Endothelial cell of umbilical vein (primary cell): ENCODE results near the gene SLC25A1. TPM values are rescaled to one million over a fixed set of nuclear protein-coding genes. Genes with fewer than 3 reads are reported as not detected.

ENCODE experiments used
- BruUV-seq: library from RNA; stranded (reverse); fragments of 400-500 nt; replicated peaks from 2 replicates; lab custom pipeline; 2021; lab: Mats Ljungman, UMichigan
- CTCF ChIA-PET: fragments of 300-600, 350-600 bp; sonication (Branson Sonifier 250); formaldehyde crosslinking; loops from one replicate; lab custom pipeline; 2021; ENCODE audit warnings: antibody characterized with exemption, inconsistent platforms; lab: Charles Lee
- POLR2A ChIA-PET: fragments of 300-600, 350-600 bp; sonication (Branson Sonifier 250); formaldehyde crosslinking; loops from one replicate; lab custom pipeline; 2021; ENCODE audit warnings: antibody characterized with exemption, inconsistent platforms; lab: Charles Lee
- DNase-seq: peaks from one replicate; pipeline ENCODE4 v3.0.0-alpha.2; 2011; ENCODE audit warnings: low read depth, low spot score
- FAIRE-seq: peaks from 2 replicates; lab custom pipeline; 2011; peaks lifted over from hg19 to GRCh38; lab: Jason Lieb, UNC
- H2AFZ ChIP-seq: 2 replicates; pipeline ENCODE4 v1.6.0; 2012; ENCODE audit warnings: low read depth, low read length, control low read depth, inconsistent platforms
- H3K27ac ChIP-seq: 2 replicates; pipeline ENCODE4 v1.5.1; 2011; ENCODE audit warnings: low read depth, mild to moderate bottlenecking, control low read depth, low read length, moderate library complexity; ENCODE audit not compliant: insufficient read depth
- H3K27me3 ChIP-seq, 2 experiments: 2 replicates each; pipeline versions ENCODE4 v1.6.0 to v1.6.1; 2011; ENCODE audit warnings: low read length in 2 of 2, mixed read lengths in 1 of 2; ENCODE audit not compliant: control insufficient read depth in 2 of 2, insufficient read depth in 2 of 2
- H3K36me3 ChIP-seq, 2 experiments: 2 replicates in 1 of 2; 3 replicates in 1 of 2; pipeline ENCODE4 v1.5.1; 2011; ENCODE audit warnings: low read length in 2 of 2, mild to moderate bottlenecking in 1 of 2, moderate library complexity in 1 of 2; ENCODE audit not compliant: control insufficient read depth in 2 of 2, insufficient read depth in 2 of 2; ENCODE audit errors: extremely low read depth in 1 of 2
- H3K4me1 ChIP-seq: 3 replicates; pipeline ENCODE4 v1.5.1; 2011; ENCODE audit warnings: mild to moderate bottlenecking, low read length; ENCODE audit not compliant: control insufficient read depth, insufficient read depth; ENCODE audit errors: extremely low read depth
- H3K4me2 ChIP-seq: 2 replicates; pipeline ENCODE4 v1.6.1; 2011; ENCODE audit warnings: low read length, control low read depth, mixed read lengths; ENCODE audit not compliant: insufficient read depth
- H3K4me3 ChIP-seq, 3 experiments: fragments of 200-600 bp in 1 of 3; sonication (generic), shearing (Covaris generic) in 1 of 3; replicated peaks in 1 of 3; 2 replicates each; pipeline ENCODE4 v1.5.1; 2011 to 2016; ENCODE audit warnings: control low read depth in 3 of 3, low read length in 3 of 3, mild to moderate bottlenecking in 2 of 3, inconsistent platforms in 1 of 3, low read depth in 1 of 3, moderate library complexity in 1 of 3; ENCODE audit not compliant: insufficient read depth in 1 of 3
- H3K79me2 ChIP-seq: 2 replicates; pipeline ENCODE4 v1.6.0; 2012; ENCODE audit warnings: low read length, inconsistent platforms; ENCODE audit not compliant: control insufficient read depth, insufficient read depth
- H3K9ac ChIP-seq: replicated peaks from 2 replicates; pipeline ENCODE3; 2011; ENCODE audit warnings: low read length, control low read depth; ENCODE audit not compliant: insufficient read depth; ENCODE audit errors: extremely low read depth
- H3K9me1 ChIP-seq: replicated peaks from 3 replicates; pipeline ENCODE4 v1.6.0; 2011; ENCODE audit warnings: mild to moderate bottlenecking, low read length; ENCODE audit not compliant: control insufficient read depth, insufficient read depth; ENCODE audit errors: extremely low read depth
- H3K9me3 ChIP-seq: replicated peaks from 2 replicates; pipeline ENCODE4 v1.5.1; 2012; ENCODE audit warnings: low read length, inconsistent platforms; ENCODE audit not compliant: control insufficient read depth, insufficient read depth
- H4K20me1 ChIP-seq: replicated peaks from 2 replicates; pipeline ENCODE3; 2011; ENCODE audit warnings: mild to moderate bottlenecking, low read length; ENCODE audit not compliant: control insufficient read depth, insufficient read depth; ENCODE audit errors: extremely low read depth
- EZH2 ChIP-seq: IDR thresholded peaks from 2 replicates; pipeline ENCODE4 v1.6.1; 2012; ENCODE audit warnings: borderline replicate concordance, low read depth, mild to moderate bottlenecking, moderate library complexity, low read length, inconsistent platforms; ENCODE audit not compliant: severe bottlenecking
- FOS ChIP-seq: IDR thresholded peaks from 2 replicates; pipeline ENCODE4 v1.6.1; 2011; ENCODE audit warnings: mild to moderate bottlenecking, low read length, moderate library complexity, borderline replicate concordance; ENCODE audit not compliant: insufficient read depth
- GATA2 ChIP-seq: IDR thresholded peaks from 2 replicates; pipeline ENCODE4 v1.7.0; 2011; ENCODE audit warnings: low read depth, mild to moderate bottlenecking, moderate library complexity, mixed read lengths, low read length; ENCODE audit not compliant: insufficient read length, insufficient read depth
- JUN ChIP-seq: IDR thresholded peaks from 2 replicates; pipeline ENCODE4 v1.6.1; 2011; ENCODE audit warnings: borderline replicate concordance, low read depth; ENCODE audit not compliant: insufficient read length, insufficient read depth
- MAX ChIP-seq: IDR thresholded peaks from 2 replicates; pipeline ENCODE4 v1.6.1; 2011; ENCODE audit not compliant: insufficient read depth, insufficient read length
- MYC ChIP-seq: IDR thresholded peaks from one replicate; pipeline ENCODE4 v1.6.1; 2011; ENCODE audit warnings: mild to moderate bottlenecking, low read depth, low read length
- POLR2A ChIP-seq: IDR thresholded peaks from 2 replicates; pipeline ENCODE4 v1.6.1; 2012; ENCODE audit warnings: low read depth, mild to moderate bottlenecking, control low read depth, low read length
- POLR2AphosphoS5 ChIP-seq: IDR thresholded peaks from 2 replicates; pipeline ENCODE4 v1.6.1; 2012; ENCODE audit warnings: low read depth, mild to moderate bottlenecking, control low read depth, low read length, moderate library complexity; ENCODE audit not compliant: insufficient read depth
- dilution Hi-C: fragments of 300-500 bp; cut with MboI; formaldehyde crosslinking; loops from one replicate; pipeline ENCODE4 v1.15.0; 2019; ENCODE audit warnings: low sequenced_read_pairs; ENCODE audit not compliant: extremely low pct_ligation_motif_present
- intact Hi-C: fragments of 100-400 bp; cut with micrococcal nuclease; formaldehyde crosslinking; loops from one replicate; pipeline ENCODE4 v1.10.0; 2022
- polyA plus RNA-seq, 4 experiments: library from polyadenylated mRNA; depleted of rRNA in 3 of 4; stranded (reverse) in 3 of 4; unstranded in 1 of 4; fragments of >200 nt; gene quantifications; 2 replicates each; pipeline versions ENCODE4 v1.2.1 to v1.2.3, GENCODE V29; 2011 to 2012; ENCODE audit warnings: missing spikeins in 1 of 4
- total RNA-seq: library from RNA; stranded (reverse); gene quantifications from 2 replicates; pipeline ENCODE4 v1.2.3, GENCODE V29; 2021
- TF ChIP-seq, protein P1 (sequence below), 2 donors: IDR thresholded peaks; 1 replicate in 1 of 2; 2 replicates in 1 of 2; pipeline ENCODE4 v1.5.1; 2011; ENCODE audit warnings: low read length in 2 of 2, mild to moderate bottlenecking in 2 of 2, moderate library complexity in 2 of 2, control low read depth in 1 of 2, inconsistent platforms in 1 of 2, low read depth in 1 of 2; ENCODE audit not compliant: insufficient read depth in 1 of 2; ENCODE audit errors: extremely low read depth in 1 of 2

Gene SLC25A1
- total and polyA plus RNA-seq, 2 donors (not counting 3 experiments of a cell fraction or from before 2014, with no cell fraction given): 80.0 to 94.5 TPM

DNA sequence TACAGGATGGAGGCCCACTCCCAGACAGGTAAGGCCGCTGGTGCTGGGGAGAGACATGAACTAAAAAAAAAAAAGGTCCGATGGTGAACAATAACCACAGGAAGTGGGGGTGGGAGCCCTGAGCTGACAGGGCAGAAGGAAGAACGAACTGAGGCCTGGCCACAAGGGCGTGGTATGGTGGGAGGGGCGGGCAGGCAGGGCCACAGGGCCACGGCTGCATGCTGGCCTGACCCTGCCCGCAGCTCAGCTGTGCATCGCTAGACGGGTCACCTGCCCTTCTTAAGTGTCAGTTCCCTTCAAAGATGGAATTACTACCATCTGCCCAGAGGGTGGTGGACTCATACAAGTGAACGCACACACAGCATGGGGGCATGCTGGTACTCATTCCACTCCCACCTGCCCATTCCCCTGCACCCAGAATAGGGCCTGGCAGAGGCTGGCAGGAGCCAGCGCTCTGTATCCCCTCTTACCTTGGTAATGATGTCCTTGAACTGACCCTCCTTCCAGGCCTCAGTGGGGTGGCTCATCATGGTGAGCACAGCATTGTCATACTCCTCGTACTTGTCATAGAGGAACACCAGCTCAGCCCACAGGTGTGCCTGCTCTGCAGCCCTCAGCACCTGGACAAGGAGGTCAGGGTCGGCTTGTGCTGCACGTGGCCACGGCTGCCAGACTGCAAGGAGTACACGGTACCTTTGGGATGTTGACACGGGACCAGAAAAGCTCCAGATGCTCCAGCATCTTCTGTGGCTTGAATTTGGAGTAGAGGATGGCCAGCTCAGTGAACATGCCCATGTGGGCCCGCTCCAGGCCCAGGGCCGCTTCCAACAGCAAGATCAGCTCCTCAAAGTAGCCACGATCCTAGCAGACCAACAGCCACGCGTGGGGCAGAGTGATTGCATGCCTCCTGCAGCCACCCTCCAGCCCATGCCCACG is 17.5 kb upstream of the SLC25A1 start:
- H3K79me2 ChIP-seq: no peaks in the 10 kb centered on the region
- H3K9me3 ChIP-seq: no peaks in the 10 kb centered on the region
- no peak for FAIRE-seq
- no peaks in the 10 kb centered on the region for H3K27me3 ChIP-seq
- BruUV-seq: no TSS peak
- intact Hi-C loops (no loop called here), dilution Hi-C loops (no loop called here)
- H3K4me2 ChIP-seq: no peak overlapping the region
- DNase-seq: no peak
- H3K36me3 ChIP-seq: no peaks in the 10 kb centered on the region
- no peaks in the 10 kb centered on the region for H3K9me1 ChIP-seq
- no peaks in the 10 kb centered on the region for H4K20me1 ChIP-seq
- TF ChIP-seq JUN (no peak), POLR2AphosphoS5 (no peak), FOS (no peak), MYC (no peak), POLR2A (no peak), MAX (no peak), EZH2 (no peak), GATA2 (no peak)
- TF ChIP-seq, protein P1, sequence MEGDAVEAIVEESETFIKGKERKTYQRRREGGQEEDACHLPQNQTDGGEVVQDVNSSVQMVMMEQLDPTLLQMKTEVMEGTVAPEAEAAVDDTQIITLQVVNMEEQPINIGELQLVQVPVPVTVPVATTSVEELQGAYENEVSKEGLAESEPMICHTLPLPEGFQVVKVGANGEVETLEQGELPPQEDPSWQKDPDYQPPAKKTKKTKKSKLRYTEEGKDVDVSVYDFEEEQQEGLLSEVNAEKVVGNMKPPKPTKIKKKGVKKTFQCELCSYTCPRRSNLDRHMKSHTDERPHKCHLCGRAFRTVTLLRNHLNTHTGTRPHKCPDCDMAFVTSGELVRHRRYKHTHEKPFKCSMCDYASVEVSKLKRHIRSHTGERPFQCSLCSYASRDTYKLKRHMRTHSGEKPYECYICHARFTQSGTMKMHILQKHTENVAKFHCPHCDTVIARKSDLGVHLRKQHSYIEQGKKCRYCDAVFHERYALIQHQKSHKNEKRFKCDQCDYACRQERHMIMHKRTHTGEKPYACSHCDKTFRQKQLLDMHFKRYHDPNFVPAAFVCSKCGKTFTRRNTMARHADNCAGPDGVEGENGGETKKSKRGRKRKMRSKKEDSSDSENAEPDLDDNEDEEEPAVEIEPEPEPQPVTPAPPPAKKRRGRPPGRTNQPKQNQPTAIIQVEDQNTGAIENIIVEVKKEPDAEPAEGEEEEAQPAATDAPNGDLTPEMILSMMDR (IDR thresholded peaks at IDR 0.05; ENCODE audit: extremely low read depth in 1 of 2, insufficient read depth in 1 of 2, low read depth in 1 of 2, low read length in 2 of 2): no peak
- POLR2A ChIA-PET: no interaction called here
- CTCF ChIA-PET: interaction anchor here (1.2 kb wide), 1 partner anchor 9 kb away, joined by 3 read pairs; no protein-coding TSS in a partner anchor
- H3K9ac ChIP-seq: no peak overlapping the region
- no peak overlapping the region for H3K4me3 ChIP-seq
- no peak overlapping the region for H2AFZ ChIP-seq
- no peaks in the 10 kb centered on the region for H3K4me1 ChIP-seq
- no peak overlapping the region for H3K27ac ChIP-seq
